GM12874 (cell line): ENCODE results near the gene SEMA6A.

Source experiments
- TF ChIP-seq, protein P1 (sequence below): IDR thresholded peaks from 2 replicates; pipeline ENCODE4 v1.5.1; 2011; ENCODE audit warnings: low read depth, mild to moderate bottlenecking, control low read depth, low read length, moderate library complexity; ENCODE audit not compliant: insufficient read depth

The SEMA6A gene

DNA sequence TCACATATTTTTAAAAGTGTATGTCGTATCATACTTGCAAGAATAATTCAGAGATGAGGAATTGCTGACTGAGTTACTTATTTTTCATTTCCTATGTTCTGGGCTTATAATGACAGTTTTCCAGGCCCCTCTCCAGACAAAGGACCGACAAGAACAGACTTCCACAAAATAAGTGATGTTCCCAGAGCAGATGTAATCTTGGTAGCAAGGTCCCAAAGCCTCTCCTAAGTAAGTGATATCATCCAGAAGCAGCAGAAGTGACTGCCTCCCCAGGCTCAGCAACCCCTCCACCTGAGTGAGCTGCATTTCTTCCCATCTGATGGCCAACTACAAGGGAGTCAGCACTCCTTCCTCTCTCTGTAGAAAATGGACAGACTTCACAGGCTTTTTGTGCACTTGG lies 57.1 kb downstream of the SEMA6A start:
- TF ChIP-seq, protein P1, sequence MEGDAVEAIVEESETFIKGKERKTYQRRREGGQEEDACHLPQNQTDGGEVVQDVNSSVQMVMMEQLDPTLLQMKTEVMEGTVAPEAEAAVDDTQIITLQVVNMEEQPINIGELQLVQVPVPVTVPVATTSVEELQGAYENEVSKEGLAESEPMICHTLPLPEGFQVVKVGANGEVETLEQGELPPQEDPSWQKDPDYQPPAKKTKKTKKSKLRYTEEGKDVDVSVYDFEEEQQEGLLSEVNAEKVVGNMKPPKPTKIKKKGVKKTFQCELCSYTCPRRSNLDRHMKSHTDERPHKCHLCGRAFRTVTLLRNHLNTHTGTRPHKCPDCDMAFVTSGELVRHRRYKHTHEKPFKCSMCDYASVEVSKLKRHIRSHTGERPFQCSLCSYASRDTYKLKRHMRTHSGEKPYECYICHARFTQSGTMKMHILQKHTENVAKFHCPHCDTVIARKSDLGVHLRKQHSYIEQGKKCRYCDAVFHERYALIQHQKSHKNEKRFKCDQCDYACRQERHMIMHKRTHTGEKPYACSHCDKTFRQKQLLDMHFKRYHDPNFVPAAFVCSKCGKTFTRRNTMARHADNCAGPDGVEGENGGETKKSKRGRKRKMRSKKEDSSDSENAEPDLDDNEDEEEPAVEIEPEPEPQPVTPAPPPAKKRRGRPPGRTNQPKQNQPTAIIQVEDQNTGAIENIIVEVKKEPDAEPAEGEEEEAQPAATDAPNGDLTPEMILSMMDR, result no peak

- TF ChIP-seq, protein P1, result no peak
Observed at GRCh38 chr5:116516021-116516420, 58.6 kb downstream of the SEMA6A start.

GRCh38 chr5:116514421-116514970 lies 60.1 kb downstream of the SEMA6A start:
- TF ChIP-seq, protein P1, result no peak

- TF ChIP-seq, protein P1, result no peak
Observed at GRCh38 chr5:116510517-116510916, 64.1 kb downstream of the SEMA6A start.

DNA sequence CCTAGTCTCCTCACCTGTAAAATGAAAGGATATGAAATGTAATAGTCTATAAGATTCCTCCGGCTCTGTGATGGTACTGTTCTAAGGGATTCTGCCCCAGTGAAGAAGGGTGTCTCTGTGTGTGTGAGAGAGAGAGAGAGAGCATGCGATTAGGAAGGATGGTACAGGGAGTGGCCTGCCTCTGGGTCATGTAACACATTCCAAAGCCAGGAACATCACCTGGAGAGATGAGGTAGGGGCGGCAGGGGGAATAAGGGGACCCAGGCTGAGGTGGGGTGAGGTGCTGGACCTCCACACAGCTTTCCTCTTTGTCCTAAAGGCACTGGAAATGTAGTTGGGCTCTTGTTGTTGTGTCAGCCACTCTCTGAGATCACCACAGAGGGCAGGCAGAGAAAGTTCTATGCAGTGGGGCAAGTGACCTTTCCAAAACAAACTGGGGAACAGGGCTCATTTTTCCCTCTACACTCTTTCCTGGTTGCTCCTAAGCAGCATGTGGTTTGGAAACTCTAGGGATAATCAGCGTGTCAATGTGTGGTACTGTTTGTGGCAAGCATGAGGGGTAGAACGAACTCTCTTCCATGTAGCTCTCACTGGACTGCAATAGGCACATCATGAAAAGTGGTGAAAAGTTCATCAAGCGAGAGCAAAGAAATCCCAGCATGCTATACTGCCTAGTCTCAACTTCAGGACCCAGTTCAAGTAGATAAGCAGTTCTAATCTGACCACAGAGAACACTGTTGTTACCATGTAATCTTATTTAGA lies 65.0 kb downstream of the SEMA6A start:
- TF ChIP-seq, protein P1, result no peak

GRCh38 chr5:116508835-116509234 lies 65.8 kb downstream of the SEMA6A start:
- TF ChIP-seq, protein P1, result no peak

- TF ChIP-seq, protein P1, result no peak
Observed at GRCh38 chr5:116507941-116508655, 66.5 kb downstream of the SEMA6A start.
